Stimulated activated CD4-positive, alpha-beta T cell treated with anti-CD3 and anti-CD28 coated beads, Interleukin-1b, Interleukin-23, amount 100 ng/mL, for 48 hours (primary cell): ENCODE data around the gene SLC5A6.
A peak's percentile ranks its signal among the peaks of the same experiment; 100 is the strongest.

Source experiments
- DNase-seq: peaks from one replicate; pipeline ENCODE4 v3.0.0-alpha.2; 2020

SLC5A6 gene

GRCh38 chr2:27211943-27212625 is at the start of gene SLC5A6, which contains the start of gene ATRAID:
TSS of gene SLC5A6 (minus strand) at chr2:27212268. CDS start at chr2:27207650, 4,618 bp downstream.
TSS of gene ATRAID (plus strand) at chr2:27212041. CDS start at chr2:27212369, 328 bp downstream.
- peak; percentile 87 for DNase-seq

GRCh38 chr2:27261241-27261925 is 49.3 kb upstream of the SLC5A6 start:
- DNase-seq = no peak

- DNase-seq = no peak
Measured at GRCh38 chr2:27258051-27258450, 46.0 kb upstream of the SLC5A6 start.

GRCh38 chr2:27256855-27257454 is 44.9 kb upstream of the SLC5A6 start:
- DNase-seq = no peak

- no peak for DNase-seq
Measured at GRCh38 chr2:27255660-27256059, 43.6 kb upstream of the SLC5A6 start.

- no peak for DNase-seq
Measured at GRCh38 chr2:27255187-27255586, 43.1 kb upstream of the SLC5A6 start.

- DNase-seq = no peak
Measured at GRCh38 chr2:27251766-27252165, 39.7 kb upstream of the SLC5A6 start.

- no peak for DNase-seq
Measured at GRCh38 chr2:27250652-27251379, 38.7 kb upstream of the SLC5A6 start.

GRCh38 chr2:27249891-27250651 is 38.0 kb upstream of the SLC5A6 start:
- DNase-seq = peak; percentile 64

GRCh38 chr2:27249159-27249890 is 37.3 kb upstream of the SLC5A6 start:
- DNase-seq = no peak

- no peak for DNase-seq
Measured at GRCh38 chr2:27247893-27248292, 35.8 kb upstream of the SLC5A6 start.

GRCh38 chr2:27245626-27246025 is 33.6 kb upstream of the SLC5A6 start:
- DNase-seq = no peak

- no peak for DNase-seq
Measured at GRCh38 chr2:27245116-27245515, 33.0 kb upstream of the SLC5A6 start.

GRCh38 chr2:27243391-27244130 is 31.5 kb upstream of the SLC5A6 start:
- DNase-seq = no peak

- DNase-seq = no peak
Measured at GRCh38 chr2:27242614-27242951, 30.5 kb upstream of the SLC5A6 start.

- no peak for DNase-seq
Measured at GRCh38 chr2:27241761-27242613, 29.9 kb upstream of the SLC5A6 start.

GRCh38 chr2:27240406-27240805 is 28.3 kb upstream of the SLC5A6 start:
- DNase-seq = no peak

GRCh38 chr2:27238976-27239375 is 26.9 kb upstream of the SLC5A6 start:
- no peak for DNase-seq

- DNase-seq = no peak
Measured at GRCh38 chr2:27237341-27237945, 25.4 kb upstream of the SLC5A6 start.

- no peak for DNase-seq
Measured at GRCh38 chr2:27236626-27237025, 24.6 kb upstream of the SLC5A6 start.
